Parietal lobe (tissue), 1 donor: ENCODE results near the gene DDOST. TPM values are rescaled to one million over a fixed set of nuclear protein-coding genes. Genes with fewer than 3 reads are reported as not detected.

ENCODE experiments used
- total RNA-seq: library from RNA; depleted of rRNA; stranded (reverse); fragments of >200 nt; gene quantifications from one replicate; pipeline ENCODE4 v1.2.3, GENCODE V29; 2014

The DDOST gene
- total RNA-seq, result 91.4 TPM

DNA sequence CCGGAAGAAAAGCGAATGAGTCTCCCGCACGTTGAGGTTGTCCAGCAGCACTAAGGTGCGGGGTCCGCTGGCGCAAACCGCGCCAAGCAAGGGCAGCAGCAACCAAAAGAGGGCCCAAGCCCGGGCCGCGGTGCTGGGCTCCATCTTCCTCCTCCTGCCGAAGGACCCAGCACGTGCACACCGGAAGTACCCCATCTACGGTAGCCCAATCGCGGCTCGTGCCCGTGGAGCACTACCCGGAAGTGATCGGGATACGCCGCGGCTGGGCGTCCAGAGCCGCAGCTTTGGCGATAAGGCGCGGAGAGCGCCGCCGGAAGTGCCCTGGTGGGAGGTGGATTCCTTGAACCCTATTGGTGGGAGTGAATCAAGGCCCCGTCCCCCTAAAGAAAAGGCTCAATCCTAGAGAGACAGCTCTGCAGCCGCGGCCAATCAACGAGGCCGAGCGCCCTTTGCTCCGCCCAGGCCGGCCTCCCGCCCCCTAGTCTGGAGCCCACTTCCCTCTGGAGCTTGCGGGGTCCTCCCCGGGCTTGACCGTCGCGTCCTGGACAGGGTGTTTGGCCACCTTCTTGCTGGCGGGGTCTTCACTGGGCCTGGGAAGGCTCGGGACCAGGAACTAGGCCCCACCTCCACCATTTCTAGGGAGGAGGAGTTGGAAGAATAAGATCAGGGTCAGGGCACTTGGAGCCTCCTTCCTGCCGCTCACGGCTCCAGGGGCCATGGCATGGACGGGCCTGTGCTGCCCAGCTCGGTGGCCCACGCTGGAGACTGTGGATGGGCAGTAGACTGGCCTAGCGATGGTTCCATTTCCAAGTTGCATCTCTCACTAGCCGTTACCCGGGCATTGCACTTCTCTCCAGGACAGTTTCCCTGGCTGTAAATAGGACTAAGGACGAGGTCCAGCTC lies at the start of gene DDOST:
Gene DDOST, minus strand, starts transcription at position 163 of the 903 bp plus-strand sequence. Its CDS starts 19 bp downstream, at position 144.

DNA sequence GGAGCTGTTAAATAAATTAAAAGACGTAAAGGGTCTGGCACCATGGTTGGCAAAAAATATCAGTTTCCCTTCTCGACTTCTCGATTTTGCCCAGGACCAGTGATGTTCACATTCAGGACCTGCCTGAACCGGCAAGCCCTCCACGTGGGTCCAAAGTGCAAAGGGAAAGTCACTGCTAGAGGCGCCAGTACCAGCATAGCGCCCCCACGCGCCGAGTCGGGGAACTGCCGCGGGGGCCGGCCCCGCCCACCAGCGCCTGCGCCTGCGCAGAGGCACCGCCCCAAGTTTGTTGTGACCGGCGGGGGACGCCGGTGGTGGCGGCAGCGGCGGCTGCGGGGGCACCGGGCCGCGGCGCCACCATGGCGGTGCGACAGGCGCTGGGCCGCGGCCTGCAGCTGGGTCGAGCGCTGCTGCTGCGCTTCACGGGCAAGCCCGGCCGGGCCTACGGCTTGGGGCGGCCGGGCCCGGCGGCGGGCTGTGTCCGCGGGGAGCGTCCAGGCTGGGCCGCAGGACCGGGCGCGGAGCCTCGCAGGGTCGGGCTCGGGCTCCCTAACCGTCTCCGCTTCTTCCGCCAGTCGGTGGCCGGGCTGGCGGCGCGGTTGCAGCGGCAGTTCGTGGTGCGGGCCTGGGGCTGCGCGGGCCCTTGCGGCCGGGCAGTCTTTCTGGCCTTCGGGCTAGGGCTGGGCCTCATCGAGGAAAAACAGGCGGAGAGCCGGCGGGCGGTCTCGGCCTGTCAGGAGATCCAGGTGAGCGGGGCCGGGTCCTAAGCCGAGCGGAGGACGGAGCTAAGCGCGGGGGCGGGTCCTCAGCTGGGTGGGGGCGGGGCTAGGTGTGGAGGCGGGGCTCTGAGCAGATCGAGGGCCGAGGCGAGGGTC lies 27.7 kb downstream of the DDOST start, which contains the start of gene PINK1:
Gene PINK1, plus strand, starts transcription at position 269 of the 875 bp plus-strand sequence. Its CDS starts 91 bp downstream, at position 360.

Other genes with a start within 250 kb of the DDOST start
- gene CAMK2N1, start 175.2 kb downstream of the DDOST start, total RNA-seq, result 65.7 TPM
- 14.4 TPM for gene MUL1, start 153.2 kb downstream of the DDOST start, total RNA-seq
- 0.63 TPM for gene FAM43B, start 108.8 kb downstream of the DDOST start, total RNA-seq
- gene CDA, start 72.3 kb downstream of the DDOST start, total RNA-seq, result not detected
- 82.6 TPM for gene PINK1, start 27.9 kb downstream of the DDOST start, total RNA-seq
- 5.9 TPM for gene KIF17, start 56.6 kb upstream of the DDOST start, total RNA-seq
- gene SH2D5, start 71.3 kb upstream of the DDOST start, total RNA-seq, result 0.31 TPM
- gene HP1BP3, start 125.9 kb upstream of the DDOST start, total RNA-seq, result 531 TPM